ENCODE measurements around the gene DAP. TPM values are rescaled to one million over a fixed set of nuclear protein-coding genes. Genes with fewer than 3 reads are reported as not detected.
A peak's percentile ranks its signal among the peaks of the same experiment; 100 is the strongest.

Gene DAP
- total and polyA plus RNA-seq, 10 of the 15 experiments (the other 5 are each of a cell fraction or from before 2014, with no cell fraction given): 12.9 to 130 (median 49.9) TPM

DNA sequence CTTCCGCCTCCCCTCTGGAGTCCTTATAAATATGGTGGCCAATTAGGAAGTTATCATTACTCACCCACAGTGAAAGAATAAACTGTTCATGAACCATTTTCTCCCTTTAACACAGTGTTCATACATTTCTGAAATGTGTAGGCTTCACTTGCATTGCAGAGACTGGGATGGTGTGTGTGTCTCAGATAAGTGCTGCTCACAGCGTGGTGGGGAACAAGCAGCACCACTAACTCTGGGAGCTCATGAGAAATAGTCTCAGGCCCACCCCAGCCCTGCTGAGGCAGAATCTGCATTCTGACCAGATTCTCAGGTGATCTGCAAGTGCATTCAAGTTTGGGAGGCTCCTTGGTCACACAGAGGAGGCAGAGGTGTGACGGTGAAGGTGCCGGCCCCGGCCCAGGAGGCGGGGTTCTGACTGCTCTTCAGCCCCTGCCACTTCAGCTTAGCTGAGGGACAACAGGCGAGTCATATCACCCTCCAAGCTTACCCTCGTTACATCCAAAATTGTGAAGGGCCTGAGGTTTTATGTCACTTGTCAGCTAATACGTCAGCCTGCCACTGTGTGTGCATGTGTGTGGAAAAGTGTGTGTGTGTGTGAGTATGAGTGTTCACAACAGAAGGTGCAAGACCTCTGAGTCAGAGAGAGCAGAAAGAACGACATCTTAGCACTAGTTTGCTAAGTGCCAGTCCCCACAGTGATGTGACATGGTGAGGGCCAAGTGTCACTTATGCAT, 34.7 kb downstream of the DAP start:
- H3K27me3 ChIP-seq (replicated peaks in 1 of 2; ENCODE audit: control insufficient read depth in 2 of 2, insufficient read depth in 2 of 2, low read length in 1 of 2): no peaks in the 10 kb centered on the region
- ChIA-PET POLR2A (interaction anchor here (0.8 to 2.0 kb wide), 2 partner anchors 14 to 26 kb away, joined by 3 to 6 read pairs; no protein-coding TSS in a partner anchor), SMC1A (ENCODE audit: uncharacterized antibody, unreplicated experiment) (interaction anchor here (0.8 to 1.6 kb wide), 6 partner anchors 10 to 41 kb away, joined by 3 to 5 read pairs (median 3); partner anchors contain the start of gene DAP), RAD21 (ENCODE audit: unreplicated experiment) (interaction anchor here (0.9 to 1.9 kb wide), 2 partner anchors 21 to 23 kb away, joined by 3 to 9 read pairs; no protein-coding TSS in a partner anchor), CTCF (interaction anchor here (1.6 to 1.7 kb wide), 2 partner anchors 24 to 28 kb away, joined by 3 to 7 read pairs; no protein-coding TSS in a partner anchor)
- no TSS peak for BruUV-seq (replicated peaks)
- H3K9me3 ChIP-seq (replicated peaks; ENCODE audit: control insufficient read depth, insufficient read depth, low read length): no peaks in the 10 kb centered on the region
- H3K4me2 ChIP-seq (ENCODE audit: control insufficient read depth, insufficient read depth): no peak overlapping the region
- no peak overlapping the region for H3K9ac ChIP-seq (ENCODE audit: control insufficient read depth, insufficient read depth, low read length)
- no peak overlapping the region for H3K27ac ChIP-seq (ENCODE audit: control insufficient read depth, insufficient read depth)
- in situ Hi-C loops (cut with MboI): no loop called here
- TF ChIP-seq RELA (IDR thresholded peaks at IDR 0.05; ENCODE audit: borderline replicate concordance, partially characterized antibody): no peak
- TF ChIP-seq, protein P1, sequence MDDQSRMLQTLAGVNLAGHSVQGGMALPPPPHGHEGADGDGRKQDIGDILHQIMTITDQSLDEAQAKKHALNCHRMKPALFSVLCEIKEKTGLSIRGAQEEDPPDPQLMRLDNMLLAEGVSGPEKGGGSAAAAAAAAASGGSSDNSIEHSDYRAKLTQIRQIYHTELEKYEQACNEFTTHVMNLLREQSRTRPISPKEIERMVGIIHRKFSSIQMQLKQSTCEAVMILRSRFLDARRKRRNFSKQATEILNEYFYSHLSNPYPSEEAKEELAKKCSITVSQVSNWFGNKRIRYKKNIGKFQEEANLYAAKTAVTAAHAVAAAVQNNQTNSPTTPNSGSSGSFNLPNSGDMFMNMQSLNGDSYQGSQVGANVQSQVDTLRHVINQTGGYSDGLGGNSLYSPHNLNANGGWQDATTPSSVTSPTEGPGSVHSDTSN (IDR thresholded peaks at IDR 0.05; ENCODE audit: insufficient replicate concordance, low read depth, low read length): peak; percentile 15
- no peak for TF ChIP-seq FOS (IDR thresholded peaks at IDR 0.05; ENCODE audit: borderline replicate concordance, extremely low read depth, insufficient read length)
- 0 out of 2 replicates have a peak, but pooled peaks have one; percentile 41 for TF ChIP-seq HDGF (IDR thresholded peaks at IDR 0.05)
- no peak overlapping the region for H3K4me3 ChIP-seq
- intact Hi-C loops (cut with micrococcal nuclease; ENCODE audit: unreplicated experiment): no loop called here
- no peaks in the 10 kb centered on the region for H4K20me1 ChIP-seq (ENCODE audit: control insufficient read depth, insufficient read depth)
- FAIRE-seq: no peak
- WGBS (ENCODE audit: insufficient coverage, insufficient replicate concordance, low lambda C conversion rate, missing lambda C conversion rate): 80% methylated on average over 10 of the region's 10 CpGs
- peak; percentile 34 for ATAC-seq
- H3K4me1 ChIP-seq (ENCODE audit: control insufficient read depth, insufficient read depth, low read length): peaks cover 10% of the 10 kb centered on the region
- DNase-seq (ENCODE audit: low read depth, low spot score): no peak
- H2AFZ ChIP-seq (ENCODE audit: control insufficient read depth, low read depth, low read length): no peak overlapping the region
- H3K79me2 ChIP-seq (ENCODE audit: control insufficient read depth, insufficient read depth, low read length): no peaks in the 10 kb centered on the region; the same call in 1 of the 2 replicates
- peaks cover 3 to 6% of the 10 kb centered on the region in 2 experiments for H3K36me3 ChIP-seq (ENCODE audit: control insufficient read depth in 2 of 2, insufficient read depth in 2 of 2, low read length in 1 of 2)

All from GM12878 (cell line).